Measurements from ENCODE around the gene SFSWAP.

SFSWAP gene

GRCh38 chr12:131700271-131700670, 10.6 kb upstream of the SFSWAP start:
- ATAC-seq: no peak
- TF ChIP-seq ARNTL (CRISPR knock-in tag; IDR thresholded peaks at IDR 0.05; ENCODE audit: borderline replicate concordance, low read depth): no peak
- TF ChIP-seq ZFP3 (CRISPR knock-in tag; IDR thresholded peaks at IDR 0.05): no peak
- TF ChIP-seq TCF4 (CRISPR knock-in tag; IDR thresholded peaks at IDR 0.05; ENCODE audit: borderline replicate concordance): no peak
- TF ChIP-seq ESRRG (CRISPR knock-in tag; IDR thresholded peaks at IDR 0.05): no peak
- no peak for TF ChIP-seq ZC3H10 (CRISPR knock-in tag; IDR thresholded peaks at IDR 0.05)
- TF ChIP-seq SNAI2 (CRISPR knock-in tag; IDR thresholded peaks at IDR 0.05): no peak
- TF ChIP-seq POU6F1 (CRISPR knock-in tag; IDR thresholded peaks at IDR 0.05; ENCODE audit: borderline replicate concordance, low read depth): no peak
- TF ChIP-seq CSDC2 (CRISPR knock-in tag; IDR thresholded peaks at IDR 0.05): no peak
- TF ChIP-seq ZFP30 (CRISPR knock-in tag; IDR thresholded peaks at IDR 0.05): no peak
- no peak for TF ChIP-seq ZNF8 (CRISPR knock-in tag; IDR thresholded peaks at IDR 0.05)
- no peak for TF ChIP-seq TOX (CRISPR knock-in tag; IDR thresholded peaks at IDR 0.05; ENCODE audit: borderline replicate concordance)
- TF ChIP-seq PPARA (CRISPR knock-in tag; IDR thresholded peaks at IDR 0.05; ENCODE audit: borderline replicate concordance): no peak
- no peak for TF ChIP-seq OSR1 (CRISPR knock-in tag; IDR thresholded peaks at IDR 0.05)
- TF ChIP-seq GLIS3 (CRISPR knock-in tag; IDR thresholded peaks at IDR 0.05): no peak

- ATAC-seq: no peak
- TF ChIP-seq SNAI2 (CRISPR knock-in tag; IDR thresholded peaks at IDR 0.05): no peak
- TF ChIP-seq ESRRG (CRISPR knock-in tag; IDR thresholded peaks at IDR 0.05): no peak
- no peak for TF ChIP-seq GLIS3 (CRISPR knock-in tag; IDR thresholded peaks at IDR 0.05)
- no peak for TF ChIP-seq ZNF565 (CRISPR knock-in tag; conservative IDR thresholded peaks at IDR 0.05; ENCODE audit: low read depth)
- no peak for TF ChIP-seq POU6F1 (CRISPR knock-in tag; IDR thresholded peaks at IDR 0.05; ENCODE audit: borderline replicate concordance, low read depth)
- no peak for TF ChIP-seq TOX (CRISPR knock-in tag; IDR thresholded peaks at IDR 0.05; ENCODE audit: borderline replicate concordance)
- no peak for TF ChIP-seq TSHZ2 (CRISPR knock-in tag; IDR thresholded peaks at IDR 0.05)
- no peak for TF ChIP-seq OSR1 (CRISPR knock-in tag; IDR thresholded peaks at IDR 0.05)
- no peak for TF ChIP-seq ZFP3 (CRISPR knock-in tag; IDR thresholded peaks at IDR 0.05)
- TF ChIP-seq ZFP30 (CRISPR knock-in tag; IDR thresholded peaks at IDR 0.05): no peak
- no peak for TF ChIP-seq TCF4 (CRISPR knock-in tag; IDR thresholded peaks at IDR 0.05; ENCODE audit: borderline replicate concordance)
These were observed 9.0 kb upstream of the SFSWAP start for GRCh38 chr12:131701705-131702572.

- no peak for TF ChIP-seq ARNTL (CRISPR knock-in tag; IDR thresholded peaks at IDR 0.05; ENCODE audit: borderline replicate concordance, low read depth)
- TF ChIP-seq CREB5 (CRISPR knock-in tag; IDR thresholded peaks at IDR 0.05; ENCODE audit: low read depth): no peak
- TF ChIP-seq ZC3H10 (CRISPR knock-in tag; IDR thresholded peaks at IDR 0.05): no peak
- no peak for TF ChIP-seq ZNF70 (CRISPR knock-in tag; IDR thresholded peaks at IDR 0.05)
- TF ChIP-seq CSRNP3 (CRISPR knock-in tag; IDR thresholded peaks at IDR 0.05): no peak
These were observed 8.4 kb upstream of the SFSWAP start for GRCh38 chr12:131702573-131702877.

More at GRCh38 chr12:131702573-131702877, 8.4 kb upstream of the SFSWAP start:
- ATAC-seq: no peak

Measured in SK-N-SH treated with all-trans-retinoic acid at 6 μM for 48 hours (cell line).